ENCODE results near the gene WAPL.
"Not testable (repeated sequence)": the region's sequence is repeated elsewhere in the genome, so short reads cannot be mapped to it uniquely, and the experiment has no call there.

Gene WAPL

GRCh38 chr10:86535132-86535882 lies 13.7 kb upstream of the WAPL start:
- FAIRE-seq = no peak
- no peak for DNase-seq (ENCODE audit: insufficient read length, low spot score)
- no peak for TF ChIP-seq CTCF (IDR thresholded peaks at IDR 0.05; ENCODE audit: insufficient read depth, missing control alignments)

GRCh38 chr10:86533328-86533727 lies 11.7 kb upstream of the WAPL start:
- FAIRE-seq (no peak), DNase-seq (ENCODE audit: insufficient read length, low spot score) (no peak)
- TF ChIP-seq CTCF (IDR thresholded peaks at IDR 0.05; ENCODE audit: insufficient read depth, missing control alignments) = no peak

DNA sequence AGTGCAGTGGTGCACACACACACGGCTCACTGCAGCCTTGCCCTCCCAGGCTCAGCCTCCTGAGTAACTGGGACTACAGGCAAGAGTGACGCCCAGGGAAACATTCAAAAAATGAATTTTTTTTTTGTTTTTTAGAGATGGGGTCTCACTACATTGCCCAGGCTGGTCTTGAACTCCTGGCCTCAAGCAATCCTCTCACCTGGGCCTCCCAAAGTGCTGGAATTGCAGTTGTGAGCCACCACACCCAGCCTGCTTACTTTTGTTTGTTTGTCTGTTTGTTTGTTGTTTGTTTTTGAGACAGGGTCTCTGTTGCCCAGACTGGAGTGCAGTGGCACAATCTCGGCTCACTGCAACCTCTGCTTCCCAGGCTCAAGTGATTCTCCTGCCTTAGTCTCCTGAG lies 7.1 kb upstream of the WAPL start:
- not testable (repeated sequence) for FAIRE-seq; DNase-seq (ENCODE audit: insufficient read length, low spot score)

DNA sequence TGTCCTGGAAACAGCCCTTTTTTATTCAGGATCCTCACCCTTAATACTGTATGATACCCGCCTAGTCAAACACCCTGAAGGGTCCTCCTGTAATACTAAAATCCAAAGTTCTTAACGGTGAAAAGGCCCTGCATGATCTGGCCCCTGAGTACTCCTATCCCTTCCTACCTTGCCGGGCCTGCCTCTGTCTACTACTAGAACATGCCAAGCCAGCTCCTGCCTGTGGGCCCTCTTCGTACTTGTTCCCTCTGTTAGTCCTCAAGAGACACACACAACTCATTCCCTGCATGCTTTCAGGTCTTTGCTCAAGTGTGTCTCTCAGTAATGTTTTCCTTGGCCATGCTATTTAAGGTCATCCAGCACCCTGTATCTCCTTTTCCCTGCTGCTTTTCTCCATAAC lies 5.0 kb upstream of the WAPL start:
- no peak for DNase-seq (ENCODE audit: insufficient read length, low spot score)
- FAIRE-seq = no peak
- TF ChIP-seq CTCF (IDR thresholded peaks at IDR 0.05; ENCODE audit: insufficient read depth, missing control alignments) = no peak

DNA sequence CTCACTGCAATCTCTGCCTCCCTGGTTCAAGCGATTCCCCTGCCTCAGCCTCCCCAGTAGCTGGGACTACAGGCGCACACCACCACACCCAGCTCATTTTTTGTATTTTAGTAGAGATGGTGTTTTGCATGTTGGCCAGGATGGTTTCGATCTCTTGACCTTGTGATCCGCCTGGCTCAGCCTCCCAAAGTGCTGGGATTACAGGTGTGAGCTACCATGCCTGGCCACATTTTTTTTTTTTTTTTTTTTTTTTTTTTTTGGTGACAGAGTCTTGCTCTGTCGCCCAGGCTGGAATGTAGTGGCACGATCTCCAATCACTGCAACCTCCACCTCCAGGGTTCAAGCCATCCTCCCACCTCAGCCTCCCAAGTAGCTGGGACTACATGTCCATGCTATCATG lies 4.1 kb upstream of the WAPL start:
- not testable (repeated sequence) for DNase-seq (ENCODE audit: insufficient read length, low spot score)

DNA sequence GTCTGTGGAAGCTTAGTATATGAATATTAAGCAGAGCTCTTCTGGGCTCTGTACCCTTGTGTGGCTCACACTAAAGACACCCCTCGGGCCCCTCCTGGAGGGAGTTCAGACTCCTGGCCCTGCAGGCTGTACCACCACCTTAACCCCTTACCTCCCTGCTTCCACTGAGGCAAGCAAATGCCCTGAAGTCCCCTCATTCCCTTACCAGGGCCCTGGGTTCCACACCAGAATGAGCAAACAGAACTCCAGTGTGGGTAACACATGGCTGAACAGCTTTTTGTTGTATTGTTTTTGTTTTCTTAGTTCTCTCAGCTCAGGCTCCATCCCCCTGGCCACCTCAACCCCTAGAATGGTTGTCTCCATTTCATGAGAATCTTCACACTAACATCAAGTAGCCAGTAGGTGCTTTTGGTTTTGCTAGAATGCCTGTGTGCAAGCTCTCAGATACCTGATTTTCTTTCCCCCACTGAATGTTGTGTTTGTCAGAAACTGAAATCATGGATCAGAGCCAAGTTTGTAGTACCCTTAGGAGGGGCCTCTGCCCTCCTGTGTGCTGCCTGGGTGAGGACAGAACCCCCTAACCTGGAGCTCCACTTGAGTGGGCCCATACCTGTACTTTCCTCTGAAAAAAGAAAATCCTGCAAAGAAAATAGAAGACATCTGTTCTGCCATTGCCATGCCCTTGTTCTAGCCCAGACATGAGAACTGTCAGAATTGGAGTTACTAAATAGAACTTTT lies 2.8 kb upstream of the WAPL start:
- FAIRE-seq (no peak), DNase-seq (ENCODE audit: insufficient read length, low spot score) (no peak)
- TF ChIP-seq CTCF (IDR thresholded peaks at IDR 0.05; ENCODE audit: insufficient read depth, missing control alignments) = no peak

More for the DNA sequence above, 4.1 kb upstream of the WAPL start:
- not testable (repeated sequence) for FAIRE-seq

GRCh38 chr10:86523348-86523747 lies 1.8 kb upstream of the WAPL start:
- TF ChIP-seq CTCF (IDR thresholded peaks at IDR 0.05; ENCODE audit: insufficient read depth, missing control alignments) = no peak
- FAIRE-seq (no peak), DNase-seq (ENCODE audit: insufficient read length, low spot score) (no peak)

DNA sequence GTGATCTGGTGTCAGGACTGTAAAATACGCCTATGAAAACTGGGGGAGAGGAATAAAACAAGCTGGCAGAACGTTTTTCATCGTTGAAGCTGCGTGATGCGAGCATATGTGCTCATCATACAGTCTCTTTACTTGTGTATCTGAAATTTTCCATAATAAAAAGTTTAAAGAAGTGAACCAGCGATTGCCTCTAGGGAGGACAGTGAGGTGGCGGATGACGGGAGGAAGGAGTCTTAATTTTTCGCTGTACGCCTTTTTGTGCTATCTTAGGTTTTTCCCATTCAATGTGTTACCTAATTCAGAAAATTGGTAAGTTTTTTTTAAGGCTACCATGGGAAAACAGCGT lies 891 bp upstream of the WAPL start:
- DNase-seq (ENCODE audit: insufficient read length, low spot score) (no peak), FAIRE-seq (no peak)
- no peak for TF ChIP-seq CTCF (IDR thresholded peaks at IDR 0.05; ENCODE audit: insufficient read depth, missing control alignments)

All from D721Med (cell line).